HCT116 (cell line): Measurements from ENCODE around the gene PAN3.

Experiments
- CBX3 ChIP-seq: IDR thresholded peaks from 2 replicates; pipeline ENCODE4 v1.6.1; 2012; ENCODE audit warnings: low read depth
- CEBPB ChIP-seq: IDR thresholded peaks from 2 replicates; pipeline ENCODE4 v1.6.1; 2012; ENCODE audit warnings: low read depth
- EZH2 ChIP-seq: fragments of 200-600 bp; sonication (generic); IDR thresholded peaks from 2 replicates; pipeline ENCODE4 v1.6.1; 2017; ENCODE audit warnings: antibody characterized with exemption, mixed run types
- EZH2phosphoT487 ChIP-seq: fragments of 200-600 bp; IDR thresholded peaks from 2 replicates; pipeline ENCODE4 v1.6.1; 2018; ENCODE audit warnings: antibody characterized with exemption, borderline replicate concordance
- FOSL1 ChIP-seq: IDR thresholded peaks from 2 replicates; pipeline ENCODE4 v1.6.1; 2012; ENCODE audit warnings: low read depth
- JUND ChIP-seq: IDR thresholded peaks from 2 replicates; pipeline ENCODE4 v1.6.1; 2012
- POLR2A ChIP-seq: IDR thresholded peaks from 2 replicates; pipeline ENCODE4 v1.7.0; 2011; ENCODE audit warnings: borderline replicate concordance; ENCODE audit not compliant: insufficient read depth, insufficient read length; ENCODE audit errors: extremely low read depth
- POLR2AphosphoS5 ChIP-seq: IDR thresholded peaks from 2 replicates; pipeline ENCODE4 v1.6.1; 2011; ENCODE audit warnings: mild to moderate bottlenecking, low read depth, low read length, moderate library complexity
- TF ChIP-seq, protein P1 (sequence below), 3 experiments: fragments of 200-600 bp in 1 of 3; sonication (generic) in 1 of 3; IDR thresholded peaks in 2 of 3; conservative IDR thresholded peaks in 1 of 3; 2 replicates each; pipeline ENCODE4 v1.5.1; 2012 to 2017; ENCODE audit warnings: low read depth in 2 of 3, low read length in 2 of 3, antibody characterized with exemption in 1 of 3, borderline replicate concordance in 1 of 3, control low read depth in 1 of 3, mild to moderate bottlenecking in 1 of 3, mixed read lengths in 1 of 3, mixed run types in 1 of 3, moderate library complexity in 1 of 3; ENCODE audit not compliant: insufficient read depth in 1 of 3
- TF ChIP-seq, protein P2 (sequence below): IDR thresholded peaks from 2 replicates; pipeline ENCODE4 v1.6.1; 2012
- TF ChIP-seq, protein P3 (sequence below): IDR thresholded peaks from 2 replicates; pipeline ENCODE4 v1.6.1; 2012; ENCODE audit warnings: low read depth

DNA sequence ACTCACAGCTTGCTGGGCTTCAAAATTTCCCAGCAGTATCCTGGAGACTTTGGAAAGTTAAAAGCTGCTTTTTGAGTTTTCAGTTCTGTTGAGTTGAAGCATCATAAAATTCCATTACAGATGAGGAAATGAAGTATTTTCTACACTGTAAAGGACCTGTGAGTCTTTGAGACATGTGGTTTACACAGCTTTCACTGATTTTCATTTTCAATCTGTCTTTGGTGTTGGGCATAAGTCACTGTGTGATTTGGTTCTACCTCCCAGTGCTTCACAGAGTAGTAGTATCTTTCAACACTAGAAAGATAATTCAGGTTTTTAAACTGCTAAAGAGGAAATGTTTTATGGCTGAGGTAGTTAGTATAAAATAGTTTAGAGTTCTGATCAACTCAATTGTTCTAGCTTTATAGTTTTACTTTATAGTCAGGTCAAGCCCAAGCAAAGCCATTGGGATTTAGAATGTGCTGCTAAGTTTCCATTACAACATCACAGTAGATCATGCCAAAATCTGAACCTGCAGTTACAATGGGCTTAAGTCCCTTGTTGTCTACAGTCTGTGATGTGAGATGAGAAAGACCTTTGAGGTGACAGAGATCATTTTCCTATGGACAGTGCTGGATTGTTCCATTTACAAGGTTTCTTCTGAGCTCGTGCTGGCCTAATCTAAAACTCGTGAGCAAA lies 195.0 kb downstream of the PAN3 start:
- no peak for TF ChIP-seq JUND
- TF ChIP-seq, protein P1, sequence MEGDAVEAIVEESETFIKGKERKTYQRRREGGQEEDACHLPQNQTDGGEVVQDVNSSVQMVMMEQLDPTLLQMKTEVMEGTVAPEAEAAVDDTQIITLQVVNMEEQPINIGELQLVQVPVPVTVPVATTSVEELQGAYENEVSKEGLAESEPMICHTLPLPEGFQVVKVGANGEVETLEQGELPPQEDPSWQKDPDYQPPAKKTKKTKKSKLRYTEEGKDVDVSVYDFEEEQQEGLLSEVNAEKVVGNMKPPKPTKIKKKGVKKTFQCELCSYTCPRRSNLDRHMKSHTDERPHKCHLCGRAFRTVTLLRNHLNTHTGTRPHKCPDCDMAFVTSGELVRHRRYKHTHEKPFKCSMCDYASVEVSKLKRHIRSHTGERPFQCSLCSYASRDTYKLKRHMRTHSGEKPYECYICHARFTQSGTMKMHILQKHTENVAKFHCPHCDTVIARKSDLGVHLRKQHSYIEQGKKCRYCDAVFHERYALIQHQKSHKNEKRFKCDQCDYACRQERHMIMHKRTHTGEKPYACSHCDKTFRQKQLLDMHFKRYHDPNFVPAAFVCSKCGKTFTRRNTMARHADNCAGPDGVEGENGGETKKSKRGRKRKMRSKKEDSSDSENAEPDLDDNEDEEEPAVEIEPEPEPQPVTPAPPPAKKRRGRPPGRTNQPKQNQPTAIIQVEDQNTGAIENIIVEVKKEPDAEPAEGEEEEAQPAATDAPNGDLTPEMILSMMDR (IDR thresholded peaks at IDR 0.05 in 2 of 3, conservative IDR thresholded peaks at IDR 0.05 in 1 of 3; ENCODE audit: borderline replicate concordance in 1 of 3, insufficient read depth in 1 of 3, low read depth in 2 of 3, low read length in 2 of 3) = no peak
- TF ChIP-seq FOSL1 = no peak
- TF ChIP-seq CEBPB = no peak
- TF ChIP-seq EZH2phosphoT487 = no peak
- TF ChIP-seq, protein P2, sequence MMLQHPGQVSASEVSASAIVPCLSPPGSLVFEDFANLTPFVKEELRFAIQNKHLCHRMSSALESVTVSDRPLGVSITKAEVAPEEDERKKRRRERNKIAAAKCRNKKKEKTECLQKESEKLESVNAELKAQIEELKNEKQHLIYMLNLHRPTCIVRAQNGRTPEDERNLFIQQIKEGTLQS = no peak
- no peak for TF ChIP-seq POLR2A
- no peak for TF ChIP-seq CBX3
- no peak for TF ChIP-seq EZH2
- TF ChIP-seq POLR2AphosphoS5 = no peak
- TF ChIP-seq, protein P3, sequence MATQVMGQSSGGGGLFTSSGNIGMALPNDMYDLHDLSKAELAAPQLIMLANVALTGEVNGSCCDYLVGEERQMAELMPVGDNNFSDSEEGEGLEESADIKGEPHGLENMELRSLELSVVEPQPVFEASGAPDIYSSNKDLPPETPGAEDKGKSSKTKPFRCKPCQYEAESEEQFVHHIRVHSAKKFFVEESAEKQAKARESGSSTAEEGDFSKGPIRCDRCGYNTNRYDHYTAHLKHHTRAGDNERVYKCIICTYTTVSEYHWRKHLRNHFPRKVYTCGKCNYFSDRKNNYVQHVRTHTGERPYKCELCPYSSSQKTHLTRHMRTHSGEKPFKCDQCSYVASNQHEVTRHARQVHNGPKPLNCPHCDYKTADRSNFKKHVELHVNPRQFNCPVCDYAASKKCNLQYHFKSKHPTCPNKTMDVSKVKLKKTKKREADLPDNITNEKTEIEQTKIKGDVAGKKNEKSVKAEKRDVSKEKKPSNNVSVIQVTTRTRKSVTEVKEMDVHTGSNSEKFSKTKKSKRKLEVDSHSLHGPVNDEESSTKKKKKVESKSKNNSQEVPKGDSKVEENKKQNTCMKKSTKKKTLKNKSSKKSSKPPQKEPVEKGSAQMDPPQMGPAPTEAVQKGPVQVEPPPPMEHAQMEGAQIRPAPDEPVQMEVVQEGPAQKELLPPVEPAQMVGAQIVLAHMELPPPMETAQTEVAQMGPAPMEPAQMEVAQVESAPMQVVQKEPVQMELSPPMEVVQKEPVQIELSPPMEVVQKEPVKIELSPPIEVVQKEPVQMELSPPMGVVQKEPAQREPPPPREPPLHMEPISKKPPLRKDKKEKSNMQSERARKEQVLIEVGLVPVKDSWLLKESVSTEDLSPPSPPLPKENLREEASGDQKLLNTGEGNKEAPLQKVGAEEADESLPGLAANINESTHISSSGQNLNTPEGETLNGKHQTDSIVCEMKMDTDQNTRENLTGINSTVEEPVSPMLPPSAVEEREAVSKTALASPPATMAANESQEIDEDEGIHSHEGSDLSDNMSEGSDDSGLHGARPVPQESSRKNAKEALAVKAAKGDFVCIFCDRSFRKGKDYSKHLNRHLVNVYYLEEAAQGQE = no peak
